ENCODE results near the gene NKAIN4.
"Not testable (repeated sequence)": the region's sequence is repeated elsewhere in the genome, so short reads cannot be mapped to it uniquely, and the experiment has no call there.

NKAIN4 gene

GRCh38 chr20:63257629-63258028 is 3.4 kb upstream of the NKAIN4 start:
- DNase-seq (ENCODE audit: low read depth), result no peak

GRCh38 chr20:63256954-63257353 is 2.7 kb upstream of the NKAIN4 start:
- no peak for DNase-seq (ENCODE audit: low read depth)

DNA sequence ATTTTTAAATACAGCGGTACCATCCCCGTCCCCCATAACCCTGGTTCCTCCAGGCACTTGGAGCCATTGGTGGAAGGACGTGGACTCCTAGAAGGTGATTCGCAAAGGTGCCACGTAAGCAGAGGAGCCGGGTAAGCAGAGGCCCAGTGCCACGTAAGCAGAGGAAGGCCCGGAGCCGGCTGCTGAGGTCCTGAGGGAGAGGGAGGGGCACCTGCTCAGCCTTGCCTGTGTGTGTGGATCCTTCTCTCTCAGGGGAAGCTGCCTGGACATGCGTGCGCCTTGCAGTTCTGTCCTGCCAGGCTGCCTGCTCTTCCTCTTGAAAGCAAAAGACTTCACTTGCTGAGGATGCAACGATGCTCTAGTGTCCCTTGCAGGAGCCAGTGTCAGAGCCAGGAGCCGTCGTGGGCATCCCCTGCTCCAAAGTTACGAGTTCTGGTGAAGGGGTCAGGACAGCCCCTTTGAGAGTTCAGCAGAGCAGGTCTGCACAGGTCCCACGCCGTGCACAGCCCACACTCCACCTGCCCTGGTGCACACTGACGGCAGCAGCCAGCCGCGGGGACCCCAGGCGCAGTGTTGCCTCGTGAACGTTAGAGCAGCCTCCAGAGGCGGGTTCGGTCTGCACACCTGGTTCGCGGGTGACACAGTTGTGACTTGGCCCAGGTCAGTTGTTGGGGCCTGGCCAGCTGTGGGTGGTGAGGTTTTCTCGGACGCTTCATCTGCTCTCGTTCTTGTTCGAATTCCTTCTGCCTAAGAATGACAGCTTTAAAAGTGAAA is 1.9 kb upstream of the NKAIN4 start:
- DNase-seq (ENCODE audit: low read depth), result no peak

GRCh38 chr20:63254606-63255384 is 532 bp upstream of the NKAIN4 start:
- no peak for DNase-seq (ENCODE audit: low read depth)

DNA sequence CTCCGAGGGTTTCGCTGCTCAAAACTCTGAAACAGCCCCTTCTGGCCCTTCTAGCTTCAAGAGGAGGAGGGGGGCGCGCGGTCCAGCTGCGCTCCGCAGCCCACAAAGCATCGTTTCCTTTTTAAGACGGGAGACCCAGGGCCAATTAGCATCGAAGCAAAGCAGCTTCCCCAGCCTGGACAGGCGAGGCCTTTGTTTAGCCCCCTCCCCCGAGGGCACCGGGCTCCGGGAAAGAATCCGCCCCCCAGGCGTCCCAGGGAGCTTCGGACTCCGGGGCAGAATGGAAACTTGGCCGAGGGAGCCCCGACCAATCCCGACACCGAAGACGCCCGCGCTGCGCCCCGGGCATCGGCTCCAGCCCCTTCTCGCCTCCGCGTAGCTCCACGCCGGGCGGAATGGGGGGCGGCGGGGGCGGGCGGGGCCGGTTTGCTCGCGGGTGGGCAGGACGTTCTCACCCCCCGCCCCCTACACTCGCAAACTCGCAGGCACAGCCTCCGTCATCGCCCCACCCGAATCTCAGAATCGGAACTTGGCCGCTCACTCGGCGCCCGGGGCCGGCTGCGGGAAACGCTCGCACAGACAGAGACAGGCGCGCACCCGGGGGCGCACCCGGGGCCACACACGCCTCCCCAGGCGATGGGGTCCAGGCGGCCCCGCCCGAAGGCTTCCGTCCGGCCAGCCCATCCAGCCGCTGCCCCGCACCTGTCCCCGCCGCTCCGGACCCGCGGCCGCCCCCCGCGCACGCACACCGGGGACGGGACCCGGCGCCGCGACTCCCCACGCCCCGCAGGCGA is 628 bp downstream of the NKAIN4 start:
- no peak for DNase-seq (ENCODE audit: low read depth)

GRCh38 chr20:63253065-63253437 is 1.2 kb downstream of the NKAIN4 start:
- no peak for DNase-seq (ENCODE audit: low read depth)

GRCh38 chr20:63252284-63252711 is 2.0 kb downstream of the NKAIN4 start:
- DNase-seq (ENCODE audit: low read depth), result no peak

- DNase-seq (ENCODE audit: low read depth), result not testable (repeated sequence)
Measured at GRCh38 chr20:63251350-63251749, 2.9 kb downstream of the NKAIN4 start.

GRCh38 chr20:63249891-63250290 is 4.4 kb downstream of the NKAIN4 start:
- no peak for DNase-seq (ENCODE audit: low read depth)

GRCh38 chr20:63248835-63249591 is 5.2 kb downstream of the NKAIN4 start:
- no peak for DNase-seq (ENCODE audit: low read depth)

- DNase-seq (ENCODE audit: low read depth), result no peak
Measured at GRCh38 chr20:63247671-63248228, 6.5 kb downstream of the NKAIN4 start.

DNA sequence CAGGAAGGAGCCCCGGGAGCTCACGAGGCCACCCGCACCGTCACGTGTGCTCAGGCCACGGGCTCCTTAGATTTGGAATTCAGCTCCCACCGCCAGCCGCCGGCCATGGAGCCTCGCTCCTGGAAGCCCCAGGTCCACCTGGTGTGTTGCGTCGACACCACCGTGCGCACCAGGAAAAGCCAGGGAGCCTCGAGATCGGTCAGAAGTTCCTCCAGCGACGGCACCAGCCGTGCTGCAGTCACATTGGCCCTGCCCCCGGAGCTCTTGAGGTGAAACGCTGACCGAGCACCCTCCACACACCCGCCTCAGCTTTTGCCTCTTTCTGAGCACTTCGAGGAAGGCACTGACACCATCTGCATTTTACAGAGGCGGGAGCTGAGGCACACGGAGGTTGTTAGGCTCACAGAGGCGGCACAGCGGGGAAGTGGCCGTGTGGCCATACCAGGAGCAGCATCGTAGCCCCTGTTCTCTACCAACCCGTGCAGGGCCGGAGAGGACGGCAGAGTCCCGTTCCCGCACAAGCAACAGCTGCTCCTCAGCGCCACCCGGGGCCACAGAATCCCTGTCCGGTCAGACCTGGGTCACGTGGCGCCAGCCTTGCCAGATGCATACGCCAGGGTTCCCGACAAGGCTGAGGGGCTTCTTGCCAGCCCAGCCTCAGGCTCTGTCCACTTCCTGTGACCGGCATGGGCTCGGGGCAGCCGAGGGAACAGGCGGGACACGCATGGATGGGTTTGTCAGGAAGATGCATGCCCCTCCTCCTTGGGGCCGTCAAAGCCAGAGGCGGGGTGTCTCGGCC is 7.6 kb downstream of the NKAIN4 start:
- DNase-seq (ENCODE audit: low read depth), result no peak

DNA sequence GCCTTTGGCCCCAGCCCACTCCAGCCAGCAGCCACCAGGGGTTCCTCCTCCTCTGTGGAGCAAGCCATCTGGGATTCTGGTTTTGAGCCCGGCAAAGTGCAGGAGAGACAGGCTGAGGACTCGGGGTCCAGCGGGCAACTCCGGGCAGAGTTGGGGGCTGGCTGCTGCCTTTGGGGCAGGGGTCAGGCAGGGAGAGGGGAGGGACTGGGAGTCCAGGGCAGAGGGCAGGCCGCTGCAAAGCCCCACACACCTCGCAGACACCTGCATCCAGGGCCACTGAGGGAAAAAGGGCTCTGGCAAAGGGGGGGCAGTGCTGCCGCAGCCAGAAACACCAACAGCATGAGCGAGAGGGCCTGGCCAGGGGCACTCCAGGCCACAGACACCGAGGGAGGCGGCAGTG is 9.8 kb downstream of the NKAIN4 start:
- DNase-seq (ENCODE audit: low read depth), result no peak

GRCh38 chr20:63243604-63244247 is 10.5 kb downstream of the NKAIN4 start:
- no peak for DNase-seq (ENCODE audit: low read depth)

GRCh38 chr20:63242736-63243135 is 11.5 kb downstream of the NKAIN4 start:
- DNase-seq (ENCODE audit: low read depth), result no peak

DNA sequence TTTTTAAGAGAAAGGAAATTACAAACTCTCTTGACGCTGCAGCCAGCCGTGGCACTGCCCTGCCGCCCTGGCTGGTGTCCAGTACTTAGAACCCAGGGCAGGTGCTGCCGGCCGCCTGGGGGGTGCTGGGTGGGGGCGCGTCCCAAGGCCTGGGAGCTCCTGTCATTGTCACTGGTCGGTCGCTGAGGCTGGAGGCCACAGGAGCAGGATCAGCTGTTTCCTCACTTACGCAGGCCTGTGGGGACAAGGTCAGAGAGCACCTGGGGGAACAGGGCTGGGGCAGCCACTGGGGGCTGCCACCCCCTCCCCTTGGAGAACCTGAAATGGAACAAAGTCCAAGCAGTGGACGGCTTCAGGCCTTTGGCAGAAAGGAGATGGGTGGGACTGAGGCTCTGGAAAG is 13.0 kb downstream of the NKAIN4 start:
- no peak for DNase-seq (ENCODE audit: low read depth)

- no peak for DNase-seq (ENCODE audit: low read depth)
Measured at GRCh38 chr20:63240004-63240403, 14.3 kb downstream of the NKAIN4 start.

DNA sequence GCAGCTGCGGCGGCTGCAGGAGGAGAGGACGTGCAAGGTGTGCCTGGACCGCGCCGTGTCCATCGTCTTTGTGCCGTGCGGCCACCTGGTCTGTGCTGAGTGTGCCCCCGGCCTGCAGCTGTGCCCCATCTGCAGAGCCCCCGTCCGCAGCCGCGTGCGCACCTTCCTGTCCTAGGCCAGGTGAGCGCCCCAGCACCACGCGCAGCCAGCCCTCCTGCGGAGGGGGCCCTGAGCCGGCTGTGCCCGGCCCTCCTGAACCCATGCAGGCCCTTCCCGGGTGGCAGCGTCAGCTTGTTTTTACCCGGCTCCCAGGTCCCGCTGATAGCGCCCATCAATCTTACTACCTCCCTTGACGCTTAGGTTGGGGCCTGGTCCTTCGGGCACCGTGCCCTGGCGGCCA is 14.8 kb downstream of the NKAIN4 start:
- no peak for DNase-seq (ENCODE audit: low read depth)

GRCh38 chr20:63238514-63239125 is 15.6 kb downstream of the NKAIN4 start:
- DNase-seq (ENCODE audit: low read depth), result no peak

DNA sequence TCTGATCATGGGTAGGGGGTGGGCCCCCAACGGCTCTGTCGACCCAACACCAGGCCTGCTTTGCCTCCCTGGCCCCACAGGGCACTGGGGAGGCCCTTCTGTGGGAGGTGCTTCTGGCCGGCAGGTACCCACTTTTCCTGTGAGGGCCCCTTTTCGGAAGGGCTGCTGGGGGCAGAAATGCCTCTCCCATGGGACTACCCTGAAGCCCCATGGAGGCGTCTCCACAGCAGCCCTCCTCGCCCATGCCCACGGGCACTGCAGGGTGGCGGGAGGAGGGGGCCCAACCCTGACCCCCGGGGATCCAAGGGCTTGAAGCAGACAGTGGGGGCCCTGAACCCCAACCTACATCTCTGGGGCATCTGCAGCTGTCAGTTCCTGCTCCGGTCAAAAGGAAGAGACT is 16.2 kb downstream of the NKAIN4 start:
- no peak for DNase-seq (ENCODE audit: low read depth)

Measured in stimulated activated CD8-positive, alpha-beta memory T cell treated with anti-CD3 and anti-CD28 coated beads, Interleukin-4, amount 100 ng/mL, for 24 hours (primary cell).